Measurements from ENCODE around the gene UNC45A. TPM values are rescaled to one million over a fixed set of nuclear protein-coding genes. Genes with fewer than 3 reads are reported as not detected.

The UNC45A gene
- total and polyA plus RNA-seq, 2 of the 13 experiments (the other 11 are each of a cell fraction or from before 2014, with no cell fraction given): 33.8 to 39.7 TPM

DNA sequence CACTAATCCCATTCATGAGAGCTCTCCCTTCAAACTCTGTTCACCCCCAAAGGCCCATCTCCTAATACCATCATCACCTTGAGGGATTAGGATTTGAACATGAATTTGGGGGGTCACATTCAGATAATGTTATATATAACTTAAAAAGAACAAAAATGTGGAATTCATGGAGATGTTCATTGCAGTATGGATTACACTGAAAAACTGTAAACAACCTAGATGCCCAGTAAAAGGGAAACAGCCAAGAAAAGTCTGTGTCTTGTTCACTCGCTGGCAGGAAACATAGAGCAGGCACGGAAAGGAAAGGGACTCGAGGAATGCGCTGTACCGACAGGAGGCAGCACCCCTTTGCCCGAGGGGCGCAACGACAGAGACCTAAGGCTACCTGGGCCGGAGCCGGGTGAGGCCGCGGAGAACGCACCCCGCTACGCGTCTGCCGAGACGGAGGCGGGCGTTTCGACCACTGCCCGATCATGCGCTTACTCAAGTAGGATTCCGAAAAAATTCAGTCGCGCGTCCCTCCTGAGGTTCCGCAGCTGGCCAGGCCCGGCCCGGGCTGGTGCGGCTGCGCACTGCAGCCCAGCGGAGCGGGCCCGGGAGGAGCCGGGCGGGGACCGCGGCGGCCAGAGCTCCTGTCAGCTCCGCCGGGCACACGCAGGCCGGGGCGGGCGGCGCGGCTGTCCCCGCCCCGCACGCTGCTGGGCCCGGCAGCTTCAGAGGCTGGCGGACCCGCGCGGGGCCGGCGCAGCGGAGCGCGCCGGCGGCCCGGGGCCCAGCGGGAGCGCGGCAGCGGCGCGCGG, 32.8 kb upstream of the UNC45A start (continued):
- TF ChIP-seq, protein P1, sequence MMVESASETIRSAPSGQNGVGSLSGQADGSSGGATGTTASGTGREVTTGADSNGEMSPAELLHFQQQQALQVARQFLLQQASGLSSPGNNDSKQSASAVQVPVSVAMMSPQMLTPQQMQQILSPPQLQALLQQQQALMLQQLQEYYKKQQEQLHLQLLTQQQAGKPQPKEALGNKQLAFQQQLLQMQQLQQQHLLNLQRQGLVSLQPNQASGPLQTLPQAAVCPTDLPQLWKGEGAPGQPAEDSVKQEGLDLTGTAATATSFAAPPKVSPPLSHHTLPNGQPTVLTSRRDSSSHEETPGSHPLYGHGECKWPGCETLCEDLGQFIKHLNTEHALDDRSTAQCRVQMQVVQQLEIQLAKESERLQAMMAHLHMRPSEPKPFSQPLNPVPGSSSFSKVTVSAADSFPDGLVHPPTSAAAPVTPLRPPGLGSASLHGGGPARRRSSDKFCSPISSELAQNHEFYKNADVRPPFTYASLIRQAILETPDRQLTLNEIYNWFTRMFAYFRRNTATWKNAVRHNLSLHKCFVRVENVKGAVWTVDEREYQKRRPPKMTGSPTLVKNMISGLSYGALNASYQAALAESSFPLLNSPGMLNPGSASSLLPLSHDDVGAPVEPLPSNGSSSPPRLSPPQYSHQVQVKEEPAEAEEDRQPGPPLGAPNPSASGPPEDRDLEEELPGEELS (CRISPR knock-in tag; IDR thresholded peaks at IDR 0.05): 0 out of 2 replicates have a peak, but pooled peaks have one; percentile 18
- peak; percentile 28 for TF ChIP-seq YY1 (IDR thresholded peaks at IDR 0.05; ENCODE audit: insufficient read depth, insufficient replicate concordance, low read depth, low read length)
- no peak for TF ChIP-seq GABPA (IDR thresholded peaks at IDR 0.05; ENCODE audit: low read depth, low read length)
- no peak for TF ChIP-seq GABPA (CRISPR knock-in tag; IDR thresholded peaks at IDR 0.05; ENCODE audit: low read depth)
- peak; percentile 62 for TF ChIP-seq FOXO1 (CRISPR knock-in tag; IDR thresholded peaks at IDR 0.05)
- no peak for TF ChIP-seq MBNL3 (CRISPR knock-in tag; conservative IDR thresholded peaks at IDR 0.05)
- TF ChIP-seq BRCA1 (CRISPR knock-in tag; IDR thresholded peaks at IDR 0.05): 0 out of 2 replicates have a peak, but pooled peaks have one; percentile 70
- peak; percentile 53; the same call in 1 of the 2 replicates for TF ChIP-seq GATAD2A (CRISPR knock-in tag; IDR thresholded peaks at IDR 0.05)
- TF ChIP-seq HOXA5 (CRISPR knock-in tag; IDR thresholded peaks at IDR 0.05): no peak
- TF ChIP-seq MAZ (IDR thresholded peaks at IDR 0.05; ENCODE audit: borderline replicate concordance, low read depth, low read length): no peak
- TF ChIP-seq MAZ (CRISPR knock-in tag; IDR thresholded peaks at IDR 0.05; ENCODE audit: low read depth): peak; percentile 71
- TF ChIP-seq ZNF629 (CRISPR knock-in tag; conservative IDR thresholded peaks at IDR 0.05): no peak
- TF ChIP-seq, protein P2, sequence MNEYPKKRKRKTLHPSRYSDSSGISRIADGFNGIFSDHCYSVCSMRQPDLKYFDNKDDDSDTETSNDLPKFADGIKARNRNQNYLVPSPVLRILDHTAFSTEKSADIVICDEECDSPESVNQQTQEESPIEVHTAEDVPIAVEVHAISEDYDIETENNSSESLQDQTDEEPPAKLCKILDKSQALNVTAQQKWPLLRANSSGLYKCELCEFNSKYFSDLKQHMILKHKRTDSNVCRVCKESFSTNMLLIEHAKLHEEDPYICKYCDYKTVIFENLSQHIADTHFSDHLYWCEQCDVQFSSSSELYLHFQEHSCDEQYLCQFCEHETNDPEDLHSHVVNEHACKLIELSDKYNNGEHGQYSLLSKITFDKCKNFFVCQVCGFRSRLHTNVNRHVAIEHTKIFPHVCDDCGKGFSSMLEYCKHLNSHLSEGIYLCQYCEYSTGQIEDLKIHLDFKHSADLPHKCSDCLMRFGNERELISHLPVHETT (CRISPR knock-in tag; conservative IDR thresholded peaks at IDR 0.05): peak; percentile 41; the same call in 1 of the 2 replicates
- peak; percentile 64; the same call in 1 of the 2 replicates for TF ChIP-seq SALL1 (CRISPR knock-in tag; IDR thresholded peaks at IDR 0.05)
- peak; percentile 98 for TF ChIP-seq MYPOP (CRISPR knock-in tag; IDR thresholded peaks at IDR 0.05)
- TF ChIP-seq ZNF350 (CRISPR knock-in tag; IDR thresholded peaks at IDR 0.05; ENCODE audit: borderline replicate concordance, low read depth): 0 out of 2 replicates have a peak, but pooled peaks have one; percentile 32
- TF ChIP-seq, protein P3, sequence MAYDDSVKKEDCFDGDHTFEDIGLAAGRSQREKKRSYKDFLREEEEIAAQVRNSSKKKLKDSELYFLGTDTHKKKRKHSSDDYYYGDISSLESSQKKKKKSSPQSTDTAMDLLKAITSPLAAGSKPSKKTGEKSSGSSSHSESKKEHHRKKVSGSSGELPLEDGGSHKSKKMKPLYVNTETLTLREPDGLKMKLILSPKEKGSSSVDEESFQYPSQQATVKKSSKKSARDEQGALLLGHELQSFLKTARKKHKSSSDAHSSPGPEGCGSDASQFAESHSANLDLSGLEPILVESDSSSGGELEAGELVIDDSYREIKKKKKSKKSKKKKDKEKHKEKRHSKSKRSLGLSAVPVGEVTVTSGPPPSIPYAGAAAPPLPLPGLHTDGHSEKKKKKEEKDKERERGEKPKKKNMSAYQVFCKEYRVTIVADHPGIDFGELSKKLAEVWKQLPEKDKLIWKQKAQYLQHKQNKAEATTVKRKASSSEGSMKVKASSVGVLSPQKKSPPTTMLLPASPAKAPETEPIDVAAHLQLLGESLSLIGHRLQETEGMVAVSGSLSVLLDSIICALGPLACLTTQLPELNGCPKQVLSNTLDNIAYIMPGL (CRISPR knock-in tag; IDR thresholded peaks at IDR 0.05; ENCODE audit: borderline replicate concordance in 1 of 2, low read depth in 1 of 2): peak; percentile 90 to 98
- peak; percentile 33; the same call in 1 of the 2 replicates for TF ChIP-seq PHF20 (CRISPR knock-in tag; IDR thresholded peaks at IDR 0.05)
- 0 out of 2 replicates have a peak, but pooled peaks have one; percentile 14 for TF ChIP-seq MED1 (CRISPR knock-in tag; IDR thresholded peaks at IDR 0.05)
- peak; percentile 89 for TF ChIP-seq ZFX (CRISPR knock-in tag; IDR thresholded peaks at IDR 0.05; ENCODE audit: low read depth)
- TF ChIP-seq ATF7-NPFF (CRISPR knock-in tag; IDR thresholded peaks at IDR 0.05; ENCODE audit: low read depth): peak; percentile 52; the same call in 1 of the 2 replicates
- TF ChIP-seq SOX6 (IDR thresholded peaks at IDR 0.05): no peak
- TF ChIP-seq SOX6 (CRISPR knock-in tag; IDR thresholded peaks at IDR 0.05): no peak
- TF ChIP-seq, protein P4, sequence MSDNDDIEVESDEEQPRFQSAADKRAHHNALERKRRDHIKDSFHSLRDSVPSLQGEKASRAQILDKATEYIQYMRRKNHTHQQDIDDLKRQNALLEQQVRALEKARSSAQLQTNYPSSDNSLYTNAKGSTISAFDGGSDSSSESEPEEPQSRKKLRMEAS (IDR thresholded peaks at IDR 0.05): peak; percentile 58

Data from HepG2 (cell line).